ENCODE data around the gene PROX1.

PROX1 gene

DNA sequence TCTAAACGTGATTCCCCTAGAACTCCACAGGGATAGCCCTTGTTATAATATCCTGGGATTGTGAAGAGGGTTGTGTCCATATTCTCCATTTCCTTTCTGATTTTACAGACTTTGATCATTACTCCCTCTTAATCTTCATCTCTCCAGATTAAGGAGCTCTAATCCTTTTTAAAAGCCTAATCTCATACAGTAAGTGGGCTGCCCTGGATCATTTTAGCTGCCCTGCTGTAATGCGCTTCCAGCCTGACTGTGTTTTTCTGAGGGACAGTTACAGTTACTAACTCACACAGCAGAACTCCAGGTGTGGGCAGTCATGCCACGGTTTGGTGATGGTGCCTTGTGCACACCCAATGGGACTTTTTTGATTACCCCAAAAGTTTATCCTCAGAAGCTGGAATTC is 33.5 kb downstream of the PROX1 start:
- DNase-seq: peak; percentile 63
- no peak overlapping the region for H3K27ac ChIP-seq
- TF ChIP-seq, protein P1, sequence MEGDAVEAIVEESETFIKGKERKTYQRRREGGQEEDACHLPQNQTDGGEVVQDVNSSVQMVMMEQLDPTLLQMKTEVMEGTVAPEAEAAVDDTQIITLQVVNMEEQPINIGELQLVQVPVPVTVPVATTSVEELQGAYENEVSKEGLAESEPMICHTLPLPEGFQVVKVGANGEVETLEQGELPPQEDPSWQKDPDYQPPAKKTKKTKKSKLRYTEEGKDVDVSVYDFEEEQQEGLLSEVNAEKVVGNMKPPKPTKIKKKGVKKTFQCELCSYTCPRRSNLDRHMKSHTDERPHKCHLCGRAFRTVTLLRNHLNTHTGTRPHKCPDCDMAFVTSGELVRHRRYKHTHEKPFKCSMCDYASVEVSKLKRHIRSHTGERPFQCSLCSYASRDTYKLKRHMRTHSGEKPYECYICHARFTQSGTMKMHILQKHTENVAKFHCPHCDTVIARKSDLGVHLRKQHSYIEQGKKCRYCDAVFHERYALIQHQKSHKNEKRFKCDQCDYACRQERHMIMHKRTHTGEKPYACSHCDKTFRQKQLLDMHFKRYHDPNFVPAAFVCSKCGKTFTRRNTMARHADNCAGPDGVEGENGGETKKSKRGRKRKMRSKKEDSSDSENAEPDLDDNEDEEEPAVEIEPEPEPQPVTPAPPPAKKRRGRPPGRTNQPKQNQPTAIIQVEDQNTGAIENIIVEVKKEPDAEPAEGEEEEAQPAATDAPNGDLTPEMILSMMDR (IDR thresholded peaks at IDR 0.05; ENCODE audit: low read depth, low read length): no peak
- no peaks in the 10 kb centered on the region for H3K9me3 ChIP-seq (ENCODE audit: severe bottlenecking)
- H3K27me3 ChIP-seq (ENCODE audit: insufficient read depth, low read depth, severe bottlenecking): no peaks in the 10 kb centered on the region
- H3K36me3 ChIP-seq: no peaks in the 10 kb centered on the region
- no peak overlapping the region for H3K4me3 ChIP-seq (ENCODE audit: low read depth, low read length)

DNA sequence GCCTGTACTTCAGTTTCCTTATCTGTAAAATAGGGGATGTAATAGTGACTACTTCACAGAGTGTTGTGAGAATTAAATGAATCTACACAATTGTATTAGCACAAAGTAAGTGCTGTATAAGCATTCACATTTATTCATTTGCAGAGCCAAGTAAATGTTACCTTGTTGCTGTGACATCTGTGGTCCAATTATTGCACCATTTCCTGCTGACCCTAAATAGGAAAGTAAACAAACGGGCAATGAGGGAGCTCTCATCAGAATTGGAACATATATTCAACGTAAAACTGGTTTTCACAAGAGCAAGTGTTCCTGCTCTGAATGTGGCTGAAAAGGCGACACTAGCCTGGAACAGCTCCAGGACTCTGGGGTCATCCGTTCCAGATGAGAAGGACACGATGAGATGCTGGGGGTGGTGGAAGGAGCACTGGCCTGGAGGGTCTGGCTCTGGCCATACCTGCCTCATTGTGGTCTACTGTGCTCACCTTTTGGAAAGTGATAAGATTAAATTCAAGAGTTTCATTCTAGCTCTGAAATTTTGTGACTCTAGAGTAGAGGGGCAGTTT is 34.5 kb downstream of the PROX1 start:
- TF ChIP-seq, protein P1 (IDR thresholded peaks at IDR 0.05; ENCODE audit: low read depth, low read length): no peak
- H3K4me3 ChIP-seq (ENCODE audit: low read depth, low read length): no peak overlapping the region
- no peaks in the 10 kb centered on the region for H3K27me3 ChIP-seq (ENCODE audit: insufficient read depth, low read depth, severe bottlenecking)
- H3K36me3 ChIP-seq: no peaks in the 10 kb centered on the region
- no peak overlapping the region for H3K27ac ChIP-seq
- no peaks in the 10 kb centered on the region for H3K9me3 ChIP-seq (ENCODE audit: severe bottlenecking)
- DNase-seq: no peak

DNA sequence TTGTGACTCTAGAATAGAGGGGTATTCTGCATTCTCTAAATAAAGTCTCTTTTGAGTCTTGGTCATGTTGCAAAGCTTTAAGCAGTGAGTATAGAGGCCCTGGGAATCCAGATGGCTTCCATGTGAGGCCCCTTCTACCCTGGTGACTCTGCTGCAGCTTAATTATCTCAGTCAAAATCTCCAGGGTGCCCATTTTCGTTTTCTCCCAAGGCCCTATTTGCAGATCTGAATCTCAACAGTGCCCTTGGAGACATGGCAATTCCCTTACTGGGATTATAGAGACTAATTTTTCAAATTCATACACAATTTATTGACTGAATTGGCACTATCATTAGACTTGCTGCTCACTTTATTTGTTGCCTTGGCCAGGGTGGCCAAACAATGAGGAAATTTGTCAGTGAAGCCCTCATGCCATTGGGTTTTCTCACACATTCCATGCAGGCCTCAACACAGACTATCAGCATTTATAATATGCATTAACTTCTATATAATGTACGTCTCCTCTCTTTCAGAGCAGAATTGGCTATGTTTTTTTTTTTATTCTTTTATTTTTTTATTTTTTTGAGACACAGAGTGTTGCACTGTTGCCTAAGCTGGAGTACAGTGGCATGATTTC is 35.1 kb downstream of the PROX1 start:
- no peak overlapping the region for H3K4me3 ChIP-seq (ENCODE audit: low read depth, low read length)
- no peaks in the 10 kb centered on the region for H3K27me3 ChIP-seq (ENCODE audit: insufficient read depth, low read depth, severe bottlenecking)

DNA sequence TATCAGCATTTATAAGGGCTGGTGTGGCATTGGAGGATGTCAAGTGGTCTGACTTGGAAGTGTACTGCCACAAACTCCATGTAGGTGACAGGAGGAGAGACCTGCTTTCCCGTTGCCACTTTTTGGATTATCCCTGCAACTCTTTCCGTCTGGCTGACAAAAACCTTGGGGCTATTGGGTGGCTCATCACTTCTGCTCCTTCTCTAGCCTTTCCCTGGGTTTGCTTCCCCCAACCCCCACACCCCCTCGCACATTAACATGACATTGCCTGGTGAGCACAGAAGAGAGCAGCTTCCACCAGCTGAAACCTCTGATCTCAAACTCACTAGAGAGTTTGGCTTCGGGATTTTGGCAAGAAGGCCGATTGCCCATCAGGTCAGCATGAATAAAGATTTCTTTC is 39.2 kb downstream of the PROX1 start:
- H3K36me3 ChIP-seq: no peaks in the 10 kb centered on the region
- no peak for DNase-seq
- H3K4me3 ChIP-seq (ENCODE audit: low read depth, low read length): no peak overlapping the region
- H3K27me3 ChIP-seq (ENCODE audit: insufficient read depth, low read depth, severe bottlenecking): no peaks in the 10 kb centered on the region
- no peaks in the 10 kb centered on the region for H3K9me3 ChIP-seq (ENCODE audit: severe bottlenecking)
- no peak overlapping the region for H3K27ac ChIP-seq
- TF ChIP-seq, protein P1 (IDR thresholded peaks at IDR 0.05; ENCODE audit: low read depth, low read length): no peak

More for the DNA sequence above, 35.1 kb downstream of the PROX1 start:
- Histone ChIP-seq H3K9me3 (ENCODE audit: severe bottlenecking) (no peaks in the 10 kb centered on the region), H3K36me3 (no peaks in the 10 kb centered on the region), H3K27ac (no peak overlapping the region)
- DNase-seq: no peak
- TF ChIP-seq, protein P1 (IDR thresholded peaks at IDR 0.05; ENCODE audit: low read depth, low read length): no peak

- Histone ChIP-seq H3K36me3 (no peaks in the 10 kb centered on the region), H3K4me3 (ENCODE audit: low read depth, low read length) (no peak overlapping the region), H3K27ac (no peak overlapping the region), H3K9me3 (ENCODE audit: severe bottlenecking) (no peaks in the 10 kb centered on the region), H3K27me3 (ENCODE audit: insufficient read depth, low read depth, severe bottlenecking) (no peaks in the 10 kb centered on the region)
- no peak for DNase-seq
- TF ChIP-seq, protein P1 (IDR thresholded peaks at IDR 0.05; ENCODE audit: low read depth, low read length): no peak
Observed at GRCh38 chr1:214027498-214027897, 39.7 kb downstream of the PROX1 start.

DNA sequence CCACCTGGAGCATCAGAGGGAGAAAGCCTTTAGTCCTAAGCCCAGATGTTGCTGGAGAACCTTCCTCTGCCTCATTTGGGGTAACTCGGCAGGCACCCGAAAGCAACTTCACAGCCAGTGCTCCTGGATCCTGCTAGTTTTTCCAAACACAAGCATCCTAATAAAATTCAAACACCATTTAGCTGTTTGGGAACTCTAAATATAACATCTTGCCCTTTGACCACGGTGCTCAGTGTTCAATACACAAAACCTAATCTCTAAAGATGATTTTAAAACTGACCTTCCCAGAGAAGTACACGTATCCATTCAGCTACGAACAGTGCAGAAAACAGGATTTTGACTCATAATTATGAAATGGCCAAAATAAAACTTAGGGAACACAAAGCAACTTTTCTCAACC is 40.3 kb downstream of the PROX1 start:
- H3K27ac ChIP-seq: no peak overlapping the region
- H3K4me3 ChIP-seq (ENCODE audit: low read depth, low read length): no peak overlapping the region
- DNase-seq: no peak
- no peaks in the 10 kb centered on the region for H3K9me3 ChIP-seq (ENCODE audit: severe bottlenecking)
- TF ChIP-seq, protein P1 (IDR thresholded peaks at IDR 0.05; ENCODE audit: low read depth, low read length): no peak
- H3K27me3 ChIP-seq (ENCODE audit: insufficient read depth, low read depth, severe bottlenecking): no peaks in the 10 kb centered on the region
- no peaks in the 10 kb centered on the region for H3K36me3 ChIP-seq
